GM23338 (cell line): ENCODE measurements around the gene EXTL1.

Experiments used
- CREB1 ChIP-seq: fragments of 250-450 bp; sonication (Bioruptor Pico); IDR thresholded peaks from 2 replicates; pipeline ENCODE4 v1.5.0; 2020; ENCODE audit warnings: low read depth, mild to moderate bottlenecking, moderate library complexity
- CTCF ChIP-seq, 2 experiments: fragments of 200-600 bp in 1 of 2; sonication (generic) in 1 of 2; conservative IDR thresholded peaks; 2 replicates each; pipeline versions ENCODE4 v1.5.1 to v1.6.1; 2016 to 2017; ENCODE audit warnings: antibody characterized with exemption in 2 of 2, low read depth in 2 of 2, mild to moderate bottlenecking in 2 of 2, moderate library complexity in 1 of 2
- EZH2 ChIP-seq: fragments of 200-600 bp; sonication (generic); IDR thresholded peaks from one replicate; pipeline ENCODE4 v1.8.0; 2017; ENCODE audit warnings: antibody characterized with exemption, mild to moderate bottlenecking, low read depth; ENCODE audit not compliant: unreplicated experiment
- EZH2phosphoT487 ChIP-seq: fragments of 200-600 bp; sonication (generic); IDR thresholded peaks from one replicate; pipeline ENCODE4 v1.8.1; 2018; ENCODE audit warnings: antibody characterized with exemption; ENCODE audit not compliant: unreplicated experiment

GRCh38 chr1:26019641-26020315 is 1.8 kb upstream of the EXTL1 start:
- TF ChIP-seq CTCF (conservative IDR thresholded peaks at IDR 0.05; ENCODE audit: low read depth in 2 of 2) (no peak), EZH2phosphoT487 (no peak), EZH2 (no peak), CREB1 (no peak)
